ENCODE measurements around the gene COX8A.

Gene COX8A

GRCh38 chr11:64003807-64004589 lies 29.6 kb downstream of the COX8A start:
- no peak for DNase-seq (ENCODE audit: low spot score)

GRCh38 chr11:64004590-64004984 lies 30.2 kb downstream of the COX8A start:
- DNase-seq (ENCODE audit: low spot score): no peak

DNA sequence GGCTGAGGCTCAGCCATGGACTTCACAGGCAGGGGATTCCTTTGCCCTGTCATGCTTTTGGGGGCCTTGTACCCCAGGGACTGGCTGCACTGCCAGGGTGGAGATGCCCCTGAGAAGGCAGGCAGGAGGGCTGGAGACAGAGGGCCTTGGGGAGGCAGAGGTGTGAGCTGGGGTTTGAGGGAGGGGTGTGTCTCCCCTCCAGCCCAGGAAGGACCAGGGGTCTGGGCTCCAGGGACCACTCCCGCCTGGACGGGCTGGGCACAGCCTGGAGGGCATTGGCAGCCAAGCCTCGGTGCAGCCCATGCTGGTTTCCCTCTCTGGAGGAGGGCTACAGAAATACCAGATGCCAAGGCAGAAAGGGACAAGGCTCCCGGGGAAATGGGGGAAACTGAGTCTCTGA lies 31.3 kb downstream of the COX8A start:
- no peak for DNase-seq (ENCODE audit: low spot score)

DNA sequence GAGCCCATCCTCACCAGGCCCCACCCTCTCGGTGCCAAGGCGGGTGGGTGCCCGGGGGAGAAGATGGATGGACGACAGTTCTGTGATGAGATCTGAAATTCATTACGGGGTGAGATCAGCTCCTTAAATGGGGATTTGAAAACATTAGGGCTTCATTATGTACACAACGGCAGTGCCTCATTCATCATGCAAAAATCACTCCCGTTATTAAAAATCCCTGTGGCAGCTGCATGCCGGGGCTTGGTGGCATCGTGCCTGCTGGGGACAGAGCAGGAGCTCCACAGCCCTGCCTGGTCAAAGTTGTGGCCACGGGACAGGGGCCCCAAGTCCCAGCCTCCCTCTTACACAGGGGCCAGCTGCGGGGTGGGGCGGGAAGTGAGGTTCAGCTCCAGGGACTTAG lies 32.0 kb downstream of the COX8A start:
- no peak for DNase-seq (ENCODE audit: low spot score)

GRCh38 chr11:64007160-64007628 lies 32.8 kb downstream of the COX8A start:
- DNase-seq (ENCODE audit: low spot score): no peak

DNA sequence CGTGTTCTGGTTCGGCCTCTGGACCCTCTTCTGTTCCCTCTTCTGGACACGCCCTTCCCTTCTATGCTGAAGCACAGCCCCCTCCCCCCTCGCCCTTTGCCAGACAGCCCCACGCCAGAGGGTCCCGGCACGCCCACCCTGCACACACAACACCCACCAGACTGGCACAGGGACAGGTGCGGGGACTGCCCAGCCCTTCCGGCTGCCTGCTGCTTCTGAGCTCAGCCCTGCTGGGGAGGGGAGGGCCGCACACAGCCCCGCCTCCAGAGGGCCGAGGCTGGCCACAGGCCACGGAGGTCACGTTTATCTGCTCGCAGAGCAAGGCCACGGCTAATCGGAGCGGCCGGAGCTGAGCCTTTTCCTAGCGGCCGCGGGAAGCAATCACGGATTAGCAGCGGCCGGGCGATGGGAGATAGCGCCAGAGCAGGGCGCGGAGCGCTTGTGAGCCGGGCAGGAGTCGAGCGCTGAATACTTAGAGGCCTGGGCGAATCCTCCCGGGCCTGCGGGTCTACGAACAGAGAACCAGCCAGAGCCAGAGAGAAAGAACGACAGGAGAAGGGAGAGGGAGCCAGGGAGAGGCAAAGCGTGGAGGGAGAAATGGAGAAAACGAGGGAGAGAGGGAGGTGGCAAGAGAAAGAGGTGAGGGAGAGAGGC lies 33.3 kb downstream of the COX8A start:
- peak; percentile 37 for DNase-seq (ENCODE audit: low spot score)

DNA sequence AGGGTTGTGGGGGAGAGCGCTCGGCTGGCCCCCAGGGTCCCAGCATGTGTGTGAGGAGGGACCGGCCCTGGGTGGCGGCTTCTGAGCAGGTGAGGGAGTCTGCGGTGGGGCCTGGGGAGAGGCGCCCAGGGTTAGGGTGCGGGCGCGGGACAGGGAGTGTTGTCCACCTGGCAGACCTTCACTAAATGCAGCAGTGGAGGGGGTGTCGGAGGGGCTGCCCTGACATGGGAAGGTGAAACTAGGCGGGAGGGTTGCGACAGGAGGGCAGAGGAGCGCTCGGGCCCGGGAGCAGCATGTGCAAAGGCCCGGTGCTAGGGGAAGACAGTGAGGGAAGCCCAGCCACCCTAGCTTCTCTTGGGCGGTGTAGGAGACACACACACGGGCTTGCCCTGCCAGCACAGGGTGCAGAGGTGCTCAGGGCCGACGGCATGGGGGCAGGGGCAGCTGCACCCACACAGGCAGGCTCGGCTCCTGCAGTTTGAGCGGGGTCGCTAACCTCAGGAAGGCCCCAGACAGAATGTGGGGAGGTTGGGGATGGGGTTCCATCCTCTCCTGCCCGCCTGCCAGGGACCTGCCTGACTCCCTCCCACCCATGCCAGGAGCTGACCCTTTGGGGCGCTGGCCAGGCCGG lies 34.0 kb downstream of the COX8A start:
- no peak for DNase-seq (ENCODE audit: low spot score)

DNA sequence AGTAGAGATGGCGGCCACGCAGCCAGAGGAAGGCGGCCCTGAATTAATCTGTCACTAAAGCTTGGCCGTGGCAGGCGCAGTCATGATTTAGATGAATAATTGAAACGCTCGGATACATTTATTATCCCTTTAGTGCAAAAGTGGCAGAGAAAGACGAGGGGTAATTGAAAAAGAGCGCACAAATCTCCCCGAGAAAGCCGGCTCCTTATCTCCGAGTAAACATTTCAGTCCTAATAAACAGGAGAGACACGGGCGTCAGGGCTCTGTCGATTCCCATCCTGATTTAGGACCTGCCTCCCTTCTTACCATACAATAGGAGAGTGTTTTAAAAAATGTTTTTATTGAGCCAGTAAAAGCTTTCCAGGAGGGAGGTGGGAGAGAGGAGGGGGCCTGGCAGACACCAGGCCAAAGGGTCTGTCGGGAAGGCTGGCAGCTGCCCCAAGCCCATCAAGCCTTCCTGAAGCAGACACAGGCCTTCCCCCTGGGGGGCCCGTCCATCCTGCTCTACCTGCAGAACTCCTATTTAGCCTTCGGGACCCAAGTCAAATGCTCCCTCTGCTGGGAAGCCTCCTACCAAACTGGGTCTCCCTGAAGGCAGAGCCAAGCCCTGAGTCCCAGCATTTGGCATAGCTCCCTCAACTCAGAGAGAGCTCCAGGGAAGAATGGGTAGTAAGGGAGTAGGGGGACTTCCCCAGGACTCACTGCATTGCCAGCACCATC lies 34.7 kb downstream of the COX8A start:
- DNase-seq (ENCODE audit: low spot score): no peak

GRCh38 chr11:64009710-64010109 lies 35.3 kb downstream of the COX8A start:
- DNase-seq (ENCODE audit: low spot score): no peak

DNA sequence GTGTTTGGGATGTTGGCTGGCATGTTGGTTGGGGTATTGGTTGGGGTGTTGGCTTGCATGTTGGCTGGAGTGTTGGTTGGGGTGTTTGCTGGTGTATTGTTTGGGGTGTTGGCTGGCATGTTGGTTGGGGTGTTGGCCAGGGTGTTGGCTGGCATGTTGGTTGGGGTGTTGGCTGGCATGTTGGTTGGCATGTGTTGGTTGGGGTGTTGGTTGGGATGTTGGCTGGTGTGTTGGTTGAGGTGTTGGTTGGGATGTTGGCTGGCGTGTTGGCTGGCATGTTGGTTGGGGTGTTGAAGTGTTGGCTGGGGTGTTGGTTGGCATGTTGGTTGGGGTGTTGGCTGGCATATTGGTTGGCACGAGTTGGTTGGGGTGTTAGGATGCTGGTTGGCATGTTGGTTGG lies 36.4 kb downstream of the COX8A start:
- no peak for DNase-seq (ENCODE audit: low spot score)

DNA sequence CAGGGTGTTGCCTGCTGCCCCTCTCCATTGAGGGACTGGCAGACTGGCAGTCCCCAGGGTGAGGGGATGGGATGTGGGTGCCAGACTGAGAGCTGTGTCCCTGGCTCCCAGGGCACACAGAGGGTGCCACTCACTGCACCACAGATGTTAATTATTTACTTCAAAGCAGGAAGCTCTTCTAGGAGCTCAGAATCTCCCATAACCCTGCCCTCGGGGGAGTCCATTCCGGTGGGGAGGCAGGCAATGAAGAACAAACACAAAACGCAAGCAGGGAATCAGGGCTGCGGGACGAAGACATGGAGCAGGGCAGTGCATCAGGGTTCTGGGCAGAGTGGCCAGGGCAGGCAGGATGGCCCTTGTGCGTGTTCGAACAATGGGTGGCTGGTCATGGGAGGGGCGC lies 37.0 kb downstream of the COX8A start:
- DNase-seq (ENCODE audit: low spot score): no peak

GRCh38 chr11:64013141-64013896 lies 38.9 kb downstream of the COX8A start:
- DNase-seq (ENCODE audit: low spot score): no peak

DNA sequence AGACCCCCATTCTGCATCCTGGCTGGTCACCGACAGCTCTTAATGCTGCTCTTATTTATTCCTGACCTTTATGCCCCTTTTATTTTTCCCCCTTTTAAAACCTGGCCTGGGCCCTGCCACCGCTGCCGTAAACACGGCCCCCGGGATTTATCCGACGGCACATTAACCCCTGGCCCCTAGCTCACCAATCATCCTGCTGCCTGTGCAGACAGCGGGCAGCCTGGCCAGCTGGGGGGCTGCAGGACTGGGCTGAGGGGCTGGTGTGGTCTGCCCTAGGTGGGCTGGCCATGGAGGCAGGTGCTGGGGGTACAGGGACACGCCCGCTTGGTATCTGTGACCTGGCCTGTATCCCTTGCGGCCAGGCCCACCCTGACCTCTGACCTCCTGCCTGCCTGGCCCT lies 39.9 kb downstream of the COX8A start:
- no peak for DNase-seq (ENCODE audit: low spot score)

DNA sequence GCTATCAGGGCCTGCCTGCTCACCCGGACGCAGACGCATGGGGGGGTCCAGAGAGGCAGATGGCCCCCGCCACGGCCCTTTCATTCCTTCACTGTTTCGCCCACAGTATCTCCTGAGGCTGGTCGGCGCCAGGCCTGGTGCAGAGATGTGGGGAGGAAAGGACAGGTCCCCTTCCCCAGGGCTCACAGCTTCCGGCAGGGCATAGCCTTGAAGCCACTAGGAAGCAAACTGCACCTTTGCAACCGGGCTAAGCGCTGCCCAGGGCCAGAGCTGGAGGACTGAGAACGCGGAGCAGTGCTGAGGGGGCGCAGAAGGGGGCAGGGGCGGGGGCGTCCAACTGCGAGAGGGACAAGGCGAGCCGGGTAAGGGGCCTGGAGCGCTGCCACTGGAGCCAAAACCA lies 41.1 kb downstream of the COX8A start:
- DNase-seq (ENCODE audit: low spot score): no peak

GRCh38 chr11:64015935-64016845 lies 41.8 kb downstream of the COX8A start:
- DNase-seq (ENCODE audit: low spot score): no peak

DNA sequence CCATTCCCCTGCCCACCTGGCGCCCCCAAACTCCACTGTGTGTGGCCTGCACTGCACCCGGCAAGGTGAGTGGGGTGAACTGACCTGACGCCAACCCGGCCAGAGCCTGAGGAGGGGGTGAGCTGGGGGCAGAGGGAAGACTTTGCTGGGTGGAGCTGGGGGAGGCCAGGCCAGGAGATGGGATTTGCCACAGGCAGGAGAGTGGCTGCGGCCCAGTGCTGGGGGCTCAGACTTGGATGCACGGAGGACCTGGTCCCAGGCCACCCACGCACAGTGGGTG lies 43.5 kb downstream of the COX8A start:
- DNase-seq (ENCODE audit: low spot score): no peak

GRCh38 chr11:64018310-64018709 lies 43.9 kb downstream of the COX8A start:
- DNase-seq (ENCODE audit: low spot score): no peak

DNA sequence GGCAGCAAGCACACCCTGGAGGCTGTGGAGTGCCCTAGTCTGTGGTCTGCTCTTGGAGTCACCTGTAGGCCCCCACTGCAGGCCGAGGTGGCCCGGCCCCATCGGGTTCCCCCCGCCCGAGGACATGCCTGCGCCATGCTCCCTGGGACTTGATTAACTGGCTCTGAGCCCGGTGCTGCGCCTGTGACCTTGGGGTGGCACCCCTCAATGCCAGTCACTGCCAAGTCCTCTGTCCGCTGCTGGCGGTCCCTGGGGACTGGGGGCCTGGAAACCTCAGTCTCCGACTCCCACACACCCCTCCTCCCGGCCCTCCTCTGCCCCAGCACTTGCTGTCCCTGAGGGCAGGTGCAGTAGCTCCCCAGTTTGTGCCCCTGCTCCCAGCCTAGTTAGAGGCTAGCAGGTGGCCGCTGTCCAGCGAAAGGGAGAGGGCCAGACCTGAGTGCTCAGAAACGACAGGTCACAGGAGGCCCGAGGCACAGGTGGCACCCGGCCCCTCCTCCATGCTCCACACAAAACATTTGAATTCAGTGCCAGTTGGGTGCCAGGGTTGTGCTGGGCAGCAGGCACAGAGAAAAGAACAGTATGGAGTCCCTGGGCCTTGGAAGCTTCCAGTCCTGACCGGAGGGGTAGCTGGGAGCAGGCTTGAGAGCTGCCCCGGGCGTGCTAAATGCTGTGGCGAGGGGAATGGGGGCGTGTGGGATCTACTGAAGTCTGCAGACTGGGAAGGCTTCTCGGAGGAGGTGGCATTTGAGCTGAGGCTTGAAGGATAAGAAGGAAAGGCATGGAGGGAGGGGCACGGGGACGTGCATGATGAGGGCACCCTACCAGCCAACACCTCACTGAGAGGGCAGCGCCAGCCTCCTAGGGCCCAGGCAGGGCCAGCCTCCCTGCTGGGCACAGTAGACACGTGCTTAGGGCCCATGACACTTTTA lies 45.0 kb downstream of the COX8A start:
- no peak for DNase-seq (ENCODE audit: low spot score)

GRCh38 chr11:64020976-64021756 lies 46.7 kb downstream of the COX8A start:
- DNase-seq (ENCODE audit: low spot score): no peak
